ENCODE data around the gene CISH.

The CISH gene

GRCh38 chr3:50611464-50612233 lies at the start of gene CISH:
Gene CISH (minus strand): TSS chr3:50611774. CDS start chr3:50611650, 124 bp downstream.
- peak; percentile 98 for DNase-seq

- DNase-seq, result no peak
Measured at GRCh38 chr3:50660386-50660785, 48.8 kb upstream of the CISH start.

GRCh38 chr3:50658831-50659230 lies 47.3 kb upstream of the CISH start:
- DNase-seq, result no peak

- DNase-seq, result no peak
Measured at GRCh38 chr3:50658416-50658815, 46.8 kb upstream of the CISH start.

- no peak for DNase-seq
Measured at GRCh38 chr3:50657816-50658215, 46.2 kb upstream of the CISH start.

- DNase-seq, result no peak
Measured at GRCh38 chr3:50657407-50657806, 45.8 kb upstream of the CISH start.

- no peak for DNase-seq
Measured at GRCh38 chr3:50656417-50657195, 45.0 kb upstream of the CISH start.

GRCh38 chr3:50655009-50655830 lies 43.6 kb upstream of the CISH start:
- DNase-seq, result no peak

GRCh38 chr3:50653937-50654595 lies 42.5 kb upstream of the CISH start:
- no peak for DNase-seq

- peak; percentile 46 for DNase-seq
Measured at GRCh38 chr3:50652709-50653108, 41.1 kb upstream of the CISH start.

- no peak for DNase-seq
Measured at GRCh38 chr3:50651920-50652529, 40.5 kb upstream of the CISH start.

- no peak for DNase-seq
Measured at GRCh38 chr3:50651445-50651844, 39.9 kb upstream of the CISH start.

- no peak for DNase-seq
Measured at GRCh38 chr3:50650018-50650417, 38.4 kb upstream of the CISH start.

GRCh38 chr3:50649451-50649931 lies 37.9 kb upstream of the CISH start:
- no peak for DNase-seq

GRCh38 chr3:50648944-50649343 lies 37.4 kb upstream of the CISH start:
- DNase-seq, result no peak

- no peak for DNase-seq
Measured at GRCh38 chr3:50648313-50648712, 36.7 kb upstream of the CISH start.

GRCh38 chr3:50645378-50645777 lies 33.8 kb upstream of the CISH start:
- no peak for DNase-seq

- DNase-seq, result no peak
Measured at GRCh38 chr3:50644561-50644960, 33.0 kb upstream of the CISH start.

GRCh38 chr3:50642382-50642781 lies 30.8 kb upstream of the CISH start:
- DNase-seq, result no peak

- DNase-seq, result no peak
Measured at GRCh38 chr3:50639055-50639494, 27.5 kb upstream of the CISH start.

GRCh38 chr3:50637945-50638344 lies 26.4 kb upstream of the CISH start:
- no peak for DNase-seq

- DNase-seq, result no peak
Measured at GRCh38 chr3:50637011-50637410, 25.4 kb upstream of the CISH start.

Data from CD4-positive, alpha-beta T cell treated with Interleukin-4 for 4 hours (primary cell).